ENCODE data around the gene SEC61A1. TPM values are rescaled to one million over a fixed set of nuclear protein-coding genes. Genes with fewer than 3 reads are reported as not detected.

The SEC61A1 gene
- total RNA-seq, 6 experiments from 2014 or later: 497 to 608 (median 536) TPM

- DNase-seq: peak; percentile 83
- H3K27ac Mint-ChIP-seq: peak overlapping the region; percentile 95
- TF ChIP-seq, protein P1, sequence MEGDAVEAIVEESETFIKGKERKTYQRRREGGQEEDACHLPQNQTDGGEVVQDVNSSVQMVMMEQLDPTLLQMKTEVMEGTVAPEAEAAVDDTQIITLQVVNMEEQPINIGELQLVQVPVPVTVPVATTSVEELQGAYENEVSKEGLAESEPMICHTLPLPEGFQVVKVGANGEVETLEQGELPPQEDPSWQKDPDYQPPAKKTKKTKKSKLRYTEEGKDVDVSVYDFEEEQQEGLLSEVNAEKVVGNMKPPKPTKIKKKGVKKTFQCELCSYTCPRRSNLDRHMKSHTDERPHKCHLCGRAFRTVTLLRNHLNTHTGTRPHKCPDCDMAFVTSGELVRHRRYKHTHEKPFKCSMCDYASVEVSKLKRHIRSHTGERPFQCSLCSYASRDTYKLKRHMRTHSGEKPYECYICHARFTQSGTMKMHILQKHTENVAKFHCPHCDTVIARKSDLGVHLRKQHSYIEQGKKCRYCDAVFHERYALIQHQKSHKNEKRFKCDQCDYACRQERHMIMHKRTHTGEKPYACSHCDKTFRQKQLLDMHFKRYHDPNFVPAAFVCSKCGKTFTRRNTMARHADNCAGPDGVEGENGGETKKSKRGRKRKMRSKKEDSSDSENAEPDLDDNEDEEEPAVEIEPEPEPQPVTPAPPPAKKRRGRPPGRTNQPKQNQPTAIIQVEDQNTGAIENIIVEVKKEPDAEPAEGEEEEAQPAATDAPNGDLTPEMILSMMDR (IDR thresholded peaks at IDR 0.05): no peak
Observed at GRCh38 chr3:128054367-128054766, 2.1 kb downstream of the SEC61A1 start.

GRCh38 chr3:128056258-128056657 lies 4.0 kb downstream of the SEC61A1 start:
- DNase-seq: no peak
- Mint-ChIP-seq H3K27me3 (ENCODE audit: insufficient read depth) (peaks cover 4% of the 10 kb centered on the region), H3K36me3 (ENCODE audit: low read depth) (peaks cover 60% of the 10 kb centered on the region), H3K9me3 (no peaks in the 10 kb centered on the region), H3K27ac (peak overlapping the region; percentile 35; the same call in 1 of the 2 replicates), H3K4me3 (no peak overlapping the region), H3K4me1 (ENCODE audit: low read depth) (peaks cover 62% of the 10 kb centered on the region)
- TF ChIP-seq, protein P1 (IDR thresholded peaks at IDR 0.05): no peak

More at GRCh38 chr3:128054367-128054766, 2.1 kb downstream of the SEC61A1 start:
- H3K4me3 Mint-ChIP-seq: peak overlapping the region; percentile 97
- H3K27me3 Mint-ChIP-seq (ENCODE audit: insufficient read depth): peaks cover 4% of the 10 kb centered on the region
- H3K9me3 Mint-ChIP-seq: no peaks in the 10 kb centered on the region
- H3K4me1 Mint-ChIP-seq (ENCODE audit: low read depth): peaks cover 47% of the 10 kb centered on the region
- peaks cover 46% of the 10 kb centered on the region for H3K36me3 Mint-ChIP-seq (ENCODE audit: low read depth)

GRCh38 chr3:128060473-128061381 lies 8.5 kb downstream of the SEC61A1 start:
- Mint-ChIP-seq H3K27ac (peak overlapping the region; percentile 95), H3K27me3 (ENCODE audit: insufficient read depth) (peaks cover under 1% of the 10 kb centered on the region), H3K4me1 (ENCODE audit: low read depth) (peaks cover 65% of the 10 kb centered on the region), H3K4me3 (peak overlapping the region; percentile 79), H3K36me3 (ENCODE audit: low read depth) (peaks cover 64% of the 10 kb centered on the region), H3K9me3 (no peaks in the 10 kb centered on the region)
- DNase-seq: peak; percentile 99
- TF ChIP-seq, protein P1 (IDR thresholded peaks at IDR 0.05): peak; percentile 59

DNA sequence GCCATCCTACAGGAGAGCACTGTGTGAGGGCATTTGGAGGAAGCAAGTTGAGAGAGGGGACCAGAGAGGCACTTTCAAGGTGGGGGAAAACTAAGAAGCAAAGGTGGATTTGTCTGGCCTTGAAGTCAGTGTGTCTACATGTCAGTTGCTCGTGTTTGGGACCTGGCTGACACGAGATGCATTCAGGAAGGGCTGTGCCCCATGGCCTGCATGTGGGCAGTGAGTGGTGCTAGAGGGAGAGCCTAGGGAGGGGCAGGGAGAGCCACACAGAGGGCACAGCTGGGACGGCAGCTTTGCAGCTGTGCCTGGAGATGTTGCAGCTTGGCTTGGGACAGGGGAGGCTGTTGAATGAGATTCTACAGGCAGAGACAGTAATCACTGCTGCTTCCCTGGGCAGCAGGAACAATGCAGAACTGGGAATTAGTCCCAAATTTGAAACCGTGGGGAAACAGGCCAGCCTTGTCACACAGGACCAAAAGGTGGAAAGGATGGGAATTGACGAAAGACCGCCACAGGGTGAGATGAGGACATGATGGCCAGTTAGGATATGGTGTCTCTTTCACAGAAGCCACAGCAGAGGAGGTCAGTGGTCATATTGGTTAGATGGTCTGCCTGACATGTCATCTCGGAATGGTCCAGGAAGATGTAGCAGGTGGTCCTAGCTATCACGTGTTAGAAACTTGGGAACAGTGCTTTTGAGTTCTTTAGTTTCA lies 10.0 kb downstream of the SEC61A1 start:
- H3K9me3 Mint-ChIP-seq: no peaks in the 10 kb centered on the region
- TF ChIP-seq, protein P1 (IDR thresholded peaks at IDR 0.05): no peak
- H3K27me3 Mint-ChIP-seq (ENCODE audit: insufficient read depth): no peaks in the 10 kb centered on the region; the same call in none of the 2 replicates
- peaks cover 67% of the 10 kb centered on the region for H3K36me3 Mint-ChIP-seq (ENCODE audit: low read depth)
- H3K4me1 Mint-ChIP-seq (ENCODE audit: low read depth): peaks cover 63% of the 10 kb centered on the region
- H3K27ac Mint-ChIP-seq: peak overlapping the region; percentile 95
- peak overlapping the region; percentile 79 for H3K4me3 Mint-ChIP-seq
- no peak for DNase-seq

DNA sequence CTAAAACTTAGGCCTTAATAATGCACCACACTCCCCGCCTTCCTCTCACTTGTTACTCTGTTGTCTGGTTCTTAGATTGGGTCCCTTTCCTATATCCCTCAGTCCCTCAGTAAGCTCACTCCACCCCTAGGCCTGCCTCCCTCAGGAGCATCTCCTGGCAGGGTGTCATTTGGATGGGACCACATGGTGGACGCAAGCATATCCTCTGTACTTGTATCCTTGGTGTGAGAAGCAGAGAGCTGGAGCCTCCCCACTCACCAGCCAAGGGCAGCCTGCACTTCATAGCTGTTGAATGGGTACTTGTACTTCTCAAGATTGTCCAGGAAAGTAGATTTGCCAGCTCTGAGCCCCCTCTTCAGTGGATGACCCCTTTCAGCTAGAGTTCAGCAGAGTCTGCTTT lies 11.6 kb downstream of the SEC61A1 start:
- peaks cover 1% of the 10 kb centered on the region for H3K27me3 Mint-ChIP-seq (ENCODE audit: insufficient read depth)
- no peak for DNase-seq
- peak overlapping the region; percentile 95 for H3K27ac Mint-ChIP-seq
- H3K4me3 Mint-ChIP-seq: no peak overlapping the region
- peaks cover 80% of the 10 kb centered on the region for H3K36me3 Mint-ChIP-seq (ENCODE audit: low read depth)
- TF ChIP-seq, protein P1 (IDR thresholded peaks at IDR 0.05): no peak
- H3K4me1 Mint-ChIP-seq (ENCODE audit: low read depth): peaks cover 64% of the 10 kb centered on the region
- no peaks in the 10 kb centered on the region for H3K9me3 Mint-ChIP-seq
